ENCODE measurements around the gene PSME2. TPM values are rescaled to one million over a fixed set of nuclear protein-coding genes. Genes with fewer than 3 reads are reported as not detected.

PSME2 gene
- total and polyA plus RNA-seq, 9 of the 15 experiments (the other 6 are each of a cell fraction or from before 2014, with no cell fraction given): 111 to 579 (median 159) TPM

- ChIA-PET CTCF (ENCODE audit: low intra/inter-chr PET ratio) (no interaction called here), POLR2A (interaction anchor here (0.6 kb wide), 1 partner anchor 29 kb away, joined by 3 read pairs; no protein-coding TSS in a partner anchor)
- H3K9ac ChIP-seq (ENCODE audit: insufficient read depth in 1 of 2, low read depth in 2 of 2, low read length in 2 of 2): peak overlapping the region in 1 of 2 experiments; percentile 36; a peak in 1 of 4 replicates
- H4K20me1 ChIP-seq (replicated peaks; ENCODE audit: control insufficient read depth, insufficient read depth, low read length): no peaks in the 10 kb centered on the region
- peaks cover 63% of the 10 kb centered on the region; the same call in 2 of the 3 replicates for H3K36me3 ChIP-seq (ENCODE audit: control insufficient read depth, insufficient read depth, low read length)
- in situ Hi-C loops (cut with MboI): no loop called here
- DNase-seq (ENCODE audit: extremely low read depth in 1 of 4, low spot score in 3 of 4) (no peak), ATAC-seq (no peak), FAIRE-seq (no peak)
- no peaks in the 10 kb centered on the region for H3K9me1 ChIP-seq (ENCODE audit: control insufficient read depth, insufficient read depth, low read length)
- no peak overlapping the region for H2AFZ ChIP-seq (ENCODE audit: low read depth, low read length)
- BruUV-seq (replicated peaks): no TSS peak
- H3K9me3 ChIP-seq (replicated peaks; ENCODE audit: control insufficient read depth, insufficient read depth, low read depth, low read length): no peaks in the 10 kb centered on the region
- TF ChIP-seq SIN3B (IDR thresholded peaks at IDR 0.05; ENCODE audit: low read depth): no peak
- H3K27me3 ChIP-seq (ENCODE audit: control insufficient read depth in 2 of 2, insufficient read depth in 2 of 2, low read length in 2 of 2): no peaks in the 10 kb centered on the region
- WGBS (ENCODE audit: insufficient coverage, low coverage, missing lambda C conversion rate): 94% methylated on average over 6 of the region's 6 CpGs
- H3K4me2 ChIP-seq (ENCODE audit: insufficient read depth, low read length): no peak overlapping the region
- peaks cover 17 to 18% of the 10 kb centered on the region in 2 experiments; a peak in 4 of 5 replicates for H3K4me1 ChIP-seq (replicated peaks in 1 of 2; ENCODE audit: control insufficient read depth in 2 of 2, insufficient read depth in 2 of 2, low read length in 2 of 2)
- H3K4me3 ChIP-seq: no peak overlapping the region
- H3K79me2 ChIP-seq (ENCODE audit: control insufficient read depth, insufficient read depth, low read length): peaks cover 18% of the 10 kb centered on the region
- no peak overlapping the region for H3K27ac ChIP-seq (ENCODE audit: extremely low read depth, low read depth, low read length)
- intact Hi-C loops (cut with micrococcal nuclease): no loop called here
These were observed 26.7 kb downstream of the PSME2 start for GRCh38 chr14:24119691-24120090.

- Histone ChIP-seq H2AFZ (ENCODE audit: low read depth, low read length) (no peak overlapping the region), H4K20me1 (replicated peaks; ENCODE audit: control insufficient read depth, insufficient read depth, low read length) (no peaks in the 10 kb centered on the region), H3K9ac (ENCODE audit: insufficient read depth in 1 of 2, low read depth in 2 of 2, low read length in 2 of 2) (peak overlapping the region in 1 of 2 experiments; percentile 3; a peak in 1 of 4 replicates), H3K4me3 (no peak overlapping the region), H3K27me3 (ENCODE audit: control insufficient read depth in 2 of 2, insufficient read depth in 2 of 2, low read length in 2 of 2) (no peaks in the 10 kb centered on the region), H3K4me1 (replicated peaks in 1 of 2; ENCODE audit: control insufficient read depth in 2 of 2, insufficient read depth in 2 of 2, low read length in 2 of 2) (peaks cover 10% of the 10 kb centered on the region in 2 experiments; a peak in 4 of 5 replicates), H3K79me2 (ENCODE audit: control insufficient read depth, insufficient read depth, low read length) (peaks cover 18% of the 10 kb centered on the region), H3K9me1 (ENCODE audit: control insufficient read depth, insufficient read depth, low read length) (no peaks in the 10 kb centered on the region), H3K27ac (ENCODE audit: extremely low read depth, low read depth, low read length) (no peak overlapping the region), H3K9me3 (replicated peaks; ENCODE audit: control insufficient read depth, insufficient read depth, low read depth, low read length) (no peaks in the 10 kb centered on the region), H3K36me3 (ENCODE audit: control insufficient read depth, insufficient read depth, low read length) (peaks cover 52% of the 10 kb centered on the region; the same call in 2 of the 3 replicates), H3K4me2 (ENCODE audit: insufficient read depth, low read length) (no peak overlapping the region; the same call in 1 of the 2 replicates)
- no peak for TF ChIP-seq TCF15 (CRISPR knock-in tag; IDR thresholded peaks at IDR 0.05)
- TF ChIP-seq MIER1 (IDR thresholded peaks at IDR 0.05; ENCODE audit: low read depth): no peak
- TF ChIP-seq SRSF1 (IDR thresholded peaks at IDR 0.05; ENCODE audit: low read depth, low read length): no peak
- TF ChIP-seq ETS2 (tag; IDR thresholded peaks at IDR 0.05; ENCODE audit: borderline replicate concordance, poor library complexity, severe bottlenecking): no peak
- FAIRE-seq: no peak
- intact Hi-C loops (cut with micrococcal nuclease) (no loop called here), in situ Hi-C loops (cut with MboI) (no loop called here)
- ATAC-seq: no peak
- POLR2A ChIA-PET: interaction anchor here (5.0 kb wide), 1 partner anchor 9 kb away, joined by 38 read pairs; no protein-coding TSS in a partner anchor
- no TSS peak for BruUV-seq (replicated peaks)
- DNase-seq (ENCODE audit: extremely low read depth in 1 of 4, low spot score in 3 of 4): no peak
- 84% methylated on average over 3 of the region's 6 CpGs for WGBS (ENCODE audit: insufficient coverage, low coverage, missing lambda C conversion rate)
- CTCF ChIA-PET (ENCODE audit: low intra/inter-chr PET ratio): no interaction called here
These were observed 29.2 kb downstream of the PSME2 start for GRCh38 chr14:24117179-24117578.

Data from K562 (cell line).